ENCODE measurements around the gene TNFSF11.

The TNFSF11 gene

DNA sequence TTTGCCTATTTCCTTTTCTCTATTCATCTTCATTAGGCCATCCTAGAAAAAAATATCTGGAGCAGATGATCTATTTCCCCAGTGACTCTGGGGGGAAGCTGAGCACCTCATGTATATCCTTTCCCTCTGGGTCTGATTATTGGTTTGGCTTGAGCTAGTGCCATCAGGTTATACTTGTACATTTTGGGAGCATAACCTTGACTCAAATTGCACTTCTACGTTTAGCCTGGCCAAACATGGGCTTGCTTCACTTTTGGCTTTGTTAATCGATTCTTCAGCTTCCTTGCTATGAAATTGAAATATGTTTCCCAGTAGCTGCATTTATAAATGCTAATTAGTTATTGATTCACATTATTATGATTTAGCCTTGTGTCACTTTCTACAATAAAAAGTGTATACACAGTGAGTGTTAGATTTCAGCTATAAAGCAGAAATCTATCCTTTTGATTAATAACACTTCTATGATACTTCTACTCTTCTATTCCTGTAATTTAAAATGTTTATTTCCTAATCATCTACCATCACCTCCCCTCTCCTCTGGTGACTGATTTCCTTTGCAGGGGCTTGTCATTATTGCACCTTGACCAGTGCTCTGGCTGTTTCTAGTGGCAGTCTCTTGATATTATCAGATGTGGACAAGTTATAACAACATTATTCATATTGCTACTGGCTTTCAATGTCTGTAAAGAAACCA, 37.3 kb downstream of the TNFSF11 start:
- DNase-seq (ENCODE audit: low read depth, low spot score) = no peak

DNA sequence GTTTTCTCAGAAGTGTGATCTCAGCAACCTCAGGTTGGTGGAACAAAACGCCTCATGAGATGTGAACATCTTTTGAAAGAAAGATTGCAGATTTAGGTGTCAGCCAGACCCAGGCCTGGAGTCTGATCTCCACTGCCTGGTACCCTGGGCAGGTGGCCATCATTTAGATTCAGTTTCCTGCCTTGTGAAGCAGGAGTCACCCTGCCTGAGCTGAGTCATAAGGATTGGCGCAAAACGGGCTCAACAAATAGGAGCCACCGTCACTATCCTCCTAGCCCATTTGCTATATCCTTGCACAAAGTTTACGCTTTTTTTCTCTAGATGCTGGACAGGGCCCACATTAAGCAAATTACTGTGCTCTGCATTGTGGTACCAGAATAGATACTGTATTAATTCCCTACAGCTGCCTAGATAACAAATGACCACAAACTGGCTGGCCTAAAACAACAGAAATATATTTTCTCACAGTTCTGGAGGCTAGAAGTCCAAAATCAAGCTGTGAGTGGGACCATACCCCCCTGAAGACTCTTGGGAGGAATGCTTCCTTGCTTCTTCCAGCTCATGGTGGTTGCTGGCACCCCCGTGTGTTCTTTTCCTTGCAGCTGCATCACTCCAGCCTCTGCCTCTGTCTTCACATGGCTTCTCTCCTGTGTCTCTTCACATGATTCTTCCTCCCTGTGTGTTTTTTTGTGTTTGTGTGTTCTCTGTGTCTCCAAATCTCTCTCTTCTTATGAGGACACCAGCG, 38.2 kb downstream of the TNFSF11 start:
- DNase-seq (ENCODE audit: low read depth, low spot score) = no peak

DNA sequence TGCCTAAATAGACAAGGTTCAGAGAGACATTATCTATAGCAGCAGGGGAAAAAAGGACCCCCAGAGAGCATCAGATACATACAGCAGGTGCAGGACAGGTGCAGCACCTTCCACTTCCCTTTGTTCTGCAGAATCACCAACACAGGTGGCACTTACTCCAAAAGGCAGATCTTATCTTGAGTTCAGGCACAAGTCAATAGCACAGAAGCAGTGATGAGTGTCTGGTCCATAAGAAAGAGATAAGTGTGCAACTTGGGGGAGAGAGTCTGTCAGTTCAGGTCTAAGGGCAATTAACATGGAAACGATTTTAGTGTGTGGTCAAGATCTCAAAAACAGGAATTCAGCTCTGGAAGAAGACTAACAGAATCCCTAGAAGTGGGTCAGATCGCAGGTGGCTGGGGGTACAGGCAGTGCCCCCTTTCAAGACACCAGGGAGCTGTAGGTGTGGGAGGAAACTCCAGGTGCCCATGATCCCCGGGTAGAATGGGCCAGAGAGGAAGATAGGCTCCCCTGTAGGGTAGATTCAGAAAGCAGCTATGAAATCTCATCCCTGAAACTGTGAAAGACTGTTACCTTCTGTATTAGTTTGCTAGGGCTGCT, 40.6 kb downstream of the TNFSF11 start:
- DNase-seq (ENCODE audit: low read depth, low spot score) = no peak

DNA sequence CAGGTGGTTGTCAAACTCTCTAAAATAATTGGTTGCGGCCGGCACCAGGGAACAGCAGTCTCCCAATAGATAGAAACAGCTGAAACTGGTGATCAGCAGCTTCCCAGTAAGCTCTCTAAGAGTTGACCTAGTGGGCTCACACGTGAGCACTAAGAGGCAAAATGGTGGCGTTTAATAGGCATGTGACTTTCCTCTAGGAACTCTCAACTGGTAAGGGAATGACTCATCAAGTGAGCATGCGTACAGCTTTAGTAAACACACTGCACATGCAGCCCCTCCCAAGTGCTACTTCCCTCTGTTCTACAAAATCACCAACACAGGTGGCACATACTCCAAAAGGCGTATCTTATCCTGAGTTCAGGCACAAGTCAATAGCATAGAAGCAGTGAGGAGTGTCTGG, 41.7 kb downstream of the TNFSF11 start:
- DNase-seq (ENCODE audit: low read depth, low spot score) = no peak

DNA sequence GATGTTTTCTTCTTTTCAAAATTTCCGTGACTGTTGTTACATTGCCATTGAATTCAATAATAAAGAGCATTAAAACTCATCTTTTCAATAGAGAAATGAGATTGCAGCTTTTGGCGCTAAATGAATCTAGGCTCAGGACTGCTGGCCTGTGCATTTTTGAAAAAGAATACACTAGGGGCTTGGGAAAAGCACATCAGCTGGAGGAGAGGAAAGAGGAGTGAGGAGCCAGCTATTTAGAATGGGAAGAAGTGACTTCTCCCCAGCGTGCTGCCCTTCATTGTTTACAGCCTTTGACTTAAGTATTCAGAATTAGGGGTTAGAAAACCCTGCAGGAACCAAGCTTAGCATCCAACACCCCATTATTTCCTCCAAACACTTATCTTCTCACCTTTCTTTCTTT, 43.3 kb downstream of the TNFSF11 start:
- DNase-seq (ENCODE audit: low read depth, low spot score) = no peak

DNA sequence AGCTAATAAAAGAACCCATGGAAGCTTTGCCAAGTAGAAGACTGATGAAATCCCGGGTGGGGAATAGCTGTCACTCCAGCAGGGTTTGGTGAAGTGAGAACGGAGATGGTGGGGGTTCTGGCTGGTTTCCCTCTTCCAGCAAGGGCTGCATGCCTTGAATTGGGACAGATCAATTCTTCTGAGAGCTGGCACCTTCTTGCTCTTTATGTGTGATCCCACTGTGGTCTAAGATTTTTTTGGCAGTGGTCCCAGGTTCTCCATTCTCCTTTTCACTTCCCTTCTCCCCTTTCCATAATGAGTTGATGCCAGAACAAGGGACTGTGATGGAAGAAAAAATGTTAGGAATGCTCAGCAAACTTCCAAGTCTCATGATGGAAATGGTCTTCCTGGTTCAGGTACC, 50.0 kb downstream of the TNFSF11 start:
- no peak for DNase-seq (ENCODE audit: low read depth, low spot score)

DNA sequence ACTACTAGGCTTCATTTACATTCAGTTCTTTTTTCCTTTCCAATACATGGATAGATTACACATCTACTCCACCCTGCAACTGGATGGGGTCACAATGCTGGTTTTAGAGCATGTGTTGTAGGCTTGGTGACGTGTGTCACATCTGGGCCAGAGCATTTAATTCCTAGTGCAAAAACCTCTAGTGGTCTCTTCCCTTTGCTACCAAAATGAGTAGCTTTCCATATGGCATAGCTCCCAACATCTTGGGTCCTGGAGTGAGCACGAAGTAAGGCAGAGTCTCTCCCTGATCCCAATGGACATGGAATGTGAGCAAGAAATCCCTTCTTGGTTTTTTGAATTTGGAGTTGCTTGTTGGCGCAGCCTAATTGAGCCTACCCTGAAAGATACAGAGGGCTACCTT, 51.7 kb downstream of the TNFSF11 start:
- DNase-seq (ENCODE audit: low read depth, low spot score) = no peak

DNA sequence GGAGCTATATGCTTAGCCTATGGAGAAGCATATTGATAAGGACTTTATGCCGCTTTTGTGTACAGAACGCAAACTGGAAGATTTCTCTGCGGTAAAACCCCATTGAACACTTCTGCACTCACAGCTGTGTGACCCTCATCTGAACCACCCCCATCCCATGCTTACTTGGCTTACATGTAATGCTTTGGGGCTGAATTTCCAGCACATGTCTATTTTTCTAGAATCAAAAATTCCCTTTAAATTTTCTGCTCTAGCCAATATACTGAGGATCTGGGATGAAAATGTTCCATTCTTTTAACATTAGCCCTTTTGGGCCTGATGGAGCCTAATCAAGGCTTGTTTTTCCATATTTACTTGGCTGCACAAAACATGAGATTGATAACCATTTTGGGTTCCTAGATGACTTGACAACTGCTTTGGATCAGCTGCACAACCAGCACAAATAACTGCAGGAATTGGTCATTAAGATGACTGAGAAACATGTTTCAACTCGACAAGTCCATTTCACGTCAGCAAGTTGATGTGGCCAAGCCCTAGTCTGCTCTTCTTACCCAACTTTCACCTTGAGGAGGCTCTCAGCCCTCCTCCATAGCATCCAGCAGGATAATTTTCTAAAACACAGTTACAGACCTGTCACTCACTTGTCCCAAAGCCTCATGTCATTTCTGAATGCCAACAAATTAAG, 52.4 kb downstream of the TNFSF11 start:
- no peak for DNase-seq (ENCODE audit: low read depth, low spot score)

DNA sequence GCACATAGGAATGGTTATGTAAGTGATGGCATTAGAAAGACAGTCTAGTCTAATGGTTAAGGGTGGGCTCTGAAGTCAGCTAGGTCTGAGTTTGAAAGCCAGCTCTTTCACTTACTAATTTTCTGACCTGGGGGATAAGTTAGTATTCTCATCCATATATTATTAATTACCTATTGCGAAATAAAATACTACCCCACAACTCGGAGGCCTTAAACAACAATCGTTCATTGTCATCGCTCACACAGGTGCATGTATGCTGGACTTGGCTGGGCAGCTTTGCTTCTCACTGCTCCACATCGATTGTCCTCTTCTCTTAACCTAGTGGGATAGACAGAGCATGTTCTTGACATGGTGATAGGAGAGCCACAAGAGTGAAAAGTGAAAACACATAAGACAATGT, 54.7 kb downstream of the TNFSF11 start:
- DNase-seq (ENCODE audit: low read depth, low spot score) = no peak

DNA sequence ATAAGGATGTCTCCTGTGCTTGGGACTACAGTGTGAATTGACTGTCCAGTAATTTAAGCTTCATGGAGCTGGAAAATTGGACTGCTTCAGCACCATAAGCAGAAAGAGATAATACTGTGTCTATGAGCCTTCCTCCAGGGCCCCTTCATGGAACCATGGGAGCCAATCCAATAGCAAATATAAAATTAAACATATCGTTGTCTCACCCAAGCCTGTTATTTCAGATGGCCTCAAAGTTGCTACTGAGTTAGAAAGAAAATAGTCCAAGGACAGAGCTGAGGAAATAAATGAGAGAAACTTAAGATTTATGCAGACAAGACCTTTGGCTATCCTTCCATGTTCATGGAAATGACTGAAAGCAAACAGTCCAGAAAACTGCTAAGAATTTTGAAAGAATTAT, 57.2 kb downstream of the TNFSF11 start:
- DNase-seq (ENCODE audit: low read depth, low spot score) = no peak

DNA sequence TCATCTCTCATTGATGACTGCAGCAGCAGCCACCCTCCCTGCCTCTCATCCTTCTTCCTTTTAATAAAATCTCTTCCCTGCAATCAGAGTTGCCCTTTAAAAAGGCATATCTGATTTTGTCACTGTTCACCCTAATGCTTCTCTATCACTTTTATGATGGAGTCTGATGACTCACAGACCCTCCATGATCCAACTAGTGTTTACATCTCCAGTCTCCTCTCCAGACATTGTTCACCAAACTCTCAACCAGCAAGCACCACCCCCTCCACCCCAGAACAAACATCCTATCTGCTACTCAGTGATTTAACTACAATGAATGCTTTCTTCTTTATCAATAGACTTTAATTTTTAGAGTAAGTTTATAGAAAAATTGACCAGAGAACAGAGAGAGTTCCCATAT, 59.5 kb downstream of the TNFSF11 start:
- DNase-seq (ENCODE audit: low read depth, low spot score) = no peak

DNA sequence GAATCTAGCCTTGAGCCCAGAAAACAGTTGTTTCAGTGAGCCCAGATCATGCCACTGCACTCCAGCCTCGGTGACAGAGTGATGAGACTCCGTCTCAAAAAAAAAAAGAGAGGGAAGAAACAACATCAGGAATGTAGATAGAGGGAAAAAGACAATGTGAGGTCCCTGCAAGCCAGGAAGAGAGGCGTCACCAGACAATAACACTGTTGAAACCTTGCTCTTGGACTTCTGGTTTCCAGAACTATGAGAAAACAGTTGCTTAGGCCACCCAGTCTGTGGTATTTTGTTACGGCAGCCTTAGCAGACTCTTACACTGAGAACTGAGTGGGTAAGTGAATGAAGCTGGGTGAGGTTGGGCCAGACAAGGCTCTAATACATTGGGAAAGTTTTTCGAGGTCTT, 64.1 kb downstream of the TNFSF11 start:
- no peak for DNase-seq (ENCODE audit: low read depth, low spot score)

DNA sequence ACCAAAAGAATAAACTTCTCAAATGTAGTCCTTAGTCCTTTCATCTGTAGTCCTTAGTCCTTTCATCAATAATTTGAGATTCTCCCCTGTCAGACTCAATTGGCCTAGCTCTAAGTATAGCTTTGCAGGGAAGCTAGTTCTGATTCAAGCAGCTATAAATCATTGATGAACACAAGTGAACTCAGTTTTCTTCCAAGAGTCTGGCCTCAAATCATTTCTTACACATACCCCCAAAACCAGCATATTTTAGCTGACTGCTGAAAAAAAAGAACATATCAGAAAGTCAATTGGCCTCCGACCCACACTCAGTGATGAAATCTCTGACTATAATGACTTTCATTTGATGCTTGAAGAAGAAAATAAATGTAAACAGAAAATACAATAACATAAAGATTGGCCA, 64.9 kb downstream of the TNFSF11 start:
- no peak for DNase-seq (ENCODE audit: low read depth, low spot score)

DNA sequence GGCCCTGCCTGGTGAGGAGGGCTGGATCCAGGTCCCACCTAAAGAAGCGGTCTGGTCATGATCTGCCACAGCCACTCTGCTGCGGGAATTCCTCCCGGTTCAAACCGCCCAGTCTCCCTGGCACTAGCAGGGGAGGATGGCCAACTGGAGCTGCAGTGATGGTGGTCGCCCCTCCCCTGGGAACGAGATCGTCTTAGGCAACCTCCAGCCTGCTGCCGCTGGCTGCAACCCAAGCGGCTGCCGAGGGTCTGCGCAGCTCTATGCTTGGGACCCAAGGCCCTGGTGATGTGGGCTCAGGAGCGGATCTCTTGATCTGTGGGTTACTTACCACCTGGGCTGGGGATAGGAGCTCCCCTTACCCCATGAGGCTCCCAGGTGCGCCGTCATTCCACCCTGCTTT, 69.1 kb downstream of the TNFSF11 start:
- no peak for DNase-seq (ENCODE audit: low read depth, low spot score)

DNA sequence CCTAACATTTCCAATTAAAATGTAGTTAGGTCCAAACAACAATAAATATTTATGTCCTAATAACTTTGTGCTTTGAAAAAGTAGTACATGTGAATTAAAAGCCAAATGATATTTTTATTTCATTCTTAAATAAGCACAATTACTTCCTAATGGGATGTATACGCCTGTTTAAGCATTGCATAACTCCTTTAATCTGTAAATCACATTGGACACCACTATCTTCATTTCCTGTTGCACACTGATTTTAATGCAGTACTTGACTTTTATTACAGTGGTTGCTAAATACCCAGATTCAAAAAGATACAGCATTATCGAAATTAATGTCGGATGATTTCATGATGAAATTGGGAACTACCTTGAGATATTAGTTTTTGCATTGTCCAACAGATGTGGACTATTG, 70.9 kb downstream of the TNFSF11 start:
- DNase-seq (ENCODE audit: low read depth, low spot score) = no peak

DNA sequence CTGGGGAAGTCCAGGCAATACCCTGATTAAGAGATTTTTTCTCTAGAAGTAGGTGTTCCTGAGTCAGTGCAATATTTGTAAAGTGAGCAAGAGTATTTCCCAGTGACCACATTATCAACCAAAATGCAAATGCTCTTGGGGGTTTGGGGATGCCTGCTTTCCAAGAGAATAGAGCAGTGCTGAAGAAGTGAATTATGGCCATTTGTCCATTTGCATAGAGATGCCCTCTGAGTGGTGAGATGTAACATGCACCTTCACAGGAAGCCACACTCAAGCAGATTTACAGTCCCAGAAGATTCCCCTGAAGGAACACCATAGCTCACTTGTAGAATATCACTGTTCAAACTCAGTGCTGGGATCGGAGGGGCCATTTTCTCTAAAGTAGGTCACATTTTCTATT, 71.8 kb downstream of the TNFSF11 start:
- DNase-seq (ENCODE audit: low read depth, low spot score) = no peak

DNA sequence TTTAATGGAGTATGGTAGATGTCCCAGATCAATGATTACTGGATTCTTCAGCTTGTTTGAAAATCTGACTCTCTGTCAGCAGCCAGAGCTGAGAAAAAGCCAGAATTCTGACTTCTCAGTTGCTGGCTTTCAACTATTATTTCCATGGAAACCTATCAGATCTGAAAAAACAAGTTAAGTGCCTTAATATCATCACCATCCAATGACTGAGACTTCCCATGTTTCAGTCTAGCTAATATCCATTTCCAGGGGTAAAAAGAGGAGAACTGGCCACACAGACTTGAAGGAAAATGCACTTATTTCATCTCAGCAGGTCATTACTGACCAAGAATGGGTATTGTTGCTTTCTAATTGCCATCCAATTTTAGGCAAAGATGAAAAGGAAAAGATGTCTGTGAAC, 75.2 kb downstream of the TNFSF11 start:
- DNase-seq (ENCODE audit: low read depth, low spot score) = no peak

DNA sequence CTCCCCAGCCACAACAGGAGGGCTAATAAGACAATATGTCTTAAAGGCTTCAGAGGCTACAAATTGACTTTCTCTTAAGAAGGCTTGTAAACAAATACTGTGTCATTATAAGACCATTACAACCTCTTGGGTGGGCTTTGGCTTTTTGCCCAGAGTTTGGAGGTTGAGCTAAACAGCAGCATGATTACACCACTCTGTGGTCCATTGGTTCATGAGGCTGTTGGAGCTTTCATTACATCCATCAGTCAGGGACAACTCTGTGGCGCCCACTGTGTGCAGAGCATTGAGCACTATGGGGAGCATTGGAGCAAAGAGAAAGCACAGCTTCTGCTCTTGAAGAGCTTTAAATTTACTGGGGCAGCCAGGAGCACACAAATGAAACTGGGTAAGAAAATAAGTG, 75.9 kb downstream of the TNFSF11 start:
- DNase-seq (ENCODE audit: low read depth, low spot score) = no peak

DNA sequence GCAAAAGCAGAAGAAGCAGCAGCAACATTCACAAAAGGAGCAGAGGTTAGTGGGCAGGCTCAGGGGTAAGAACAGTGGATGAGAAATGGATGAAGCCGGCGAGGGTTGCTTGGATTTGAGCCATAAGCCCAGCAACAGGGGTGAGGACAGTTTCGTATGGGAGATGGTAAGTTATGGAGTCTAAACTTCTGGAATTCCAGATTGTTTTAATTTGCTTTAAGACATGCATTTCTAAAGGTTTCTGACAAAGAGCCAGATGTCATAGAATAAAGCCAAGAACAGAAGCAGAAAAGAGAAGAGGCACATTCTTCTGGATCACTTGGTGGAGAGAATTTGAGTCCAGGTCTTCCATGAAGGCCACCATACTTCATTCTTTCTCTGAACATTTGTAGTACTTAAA, 76.6 kb downstream of the TNFSF11 start:
- no peak for DNase-seq (ENCODE audit: low read depth, low spot score)

DNA sequence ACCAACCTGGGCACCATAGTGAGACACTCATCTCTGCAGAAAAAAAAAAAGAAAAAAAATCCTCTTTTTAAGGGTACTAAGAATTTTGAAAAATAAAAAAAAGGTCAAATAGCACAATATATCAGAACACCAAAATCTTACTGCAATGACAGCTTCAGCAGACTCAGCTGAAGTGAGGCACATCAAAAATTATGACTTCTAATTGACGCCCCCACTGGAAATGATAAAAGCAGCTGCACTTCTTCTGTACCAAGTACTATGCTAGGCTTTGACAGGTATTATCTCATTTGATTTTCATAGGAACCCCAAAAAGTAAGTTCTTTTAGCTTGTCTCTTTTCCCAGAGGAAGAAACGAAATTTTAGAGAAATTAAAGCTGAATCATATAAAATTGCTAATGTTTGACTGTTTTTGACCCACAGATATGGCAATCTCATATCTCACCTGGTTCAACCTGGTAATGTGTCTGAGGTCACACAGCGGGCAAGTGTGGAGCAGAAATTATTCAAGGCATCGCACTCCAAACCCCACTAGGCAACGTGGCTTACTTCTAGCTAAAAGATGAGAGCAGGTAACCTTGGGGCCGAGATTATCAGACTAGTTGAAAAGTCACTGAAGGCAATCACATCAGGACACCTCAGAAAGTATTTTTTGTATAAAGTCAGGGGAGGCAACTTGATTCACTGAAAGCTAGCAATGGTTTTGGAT, 78.1 kb downstream of the TNFSF11 start:
- no peak for DNase-seq (ENCODE audit: low read depth, low spot score)

DNA sequence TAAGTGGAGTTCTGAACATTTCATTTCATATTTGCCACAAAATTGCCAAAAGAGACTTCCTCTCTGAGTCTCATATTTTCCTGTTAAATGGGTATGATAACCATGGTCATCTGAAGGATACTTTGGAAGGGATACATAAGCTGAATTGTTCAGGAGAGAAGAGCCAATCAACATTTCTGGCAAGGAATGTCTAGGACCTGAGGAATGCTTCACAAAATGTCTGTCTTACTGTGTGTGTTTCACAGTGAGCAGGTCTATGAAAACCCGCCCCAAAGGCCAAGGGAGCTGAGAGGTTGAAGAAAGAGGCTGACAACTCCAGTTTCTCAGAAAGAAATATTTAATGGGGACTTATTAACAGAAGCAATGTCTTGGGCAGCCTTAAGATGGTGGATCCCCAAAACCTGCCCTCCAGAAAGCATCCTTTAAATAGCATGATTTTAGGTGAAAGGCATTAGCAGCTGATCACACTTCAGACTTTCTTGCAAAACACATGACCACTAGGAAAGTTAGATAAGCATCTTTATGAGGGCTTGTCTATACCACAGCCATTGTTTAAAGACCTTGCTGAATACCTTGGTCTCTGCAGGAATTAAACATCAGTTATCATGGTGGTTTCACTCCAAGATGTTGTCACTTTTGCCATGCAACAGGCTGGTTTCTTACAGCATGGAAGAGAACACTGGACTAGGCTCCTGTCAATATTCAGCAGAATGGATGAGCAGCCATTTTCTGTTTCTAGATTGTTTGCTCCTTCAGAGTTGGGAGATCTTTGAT, 78.9 kb downstream of the TNFSF11 start:
- no peak for DNase-seq (ENCODE audit: low read depth, low spot score)

Measured in iPS DF 19.7 (cell line).